ENCODE measurements around the gene SBF2. TPM values are rescaled to one million over a fixed set of nuclear protein-coding genes. Genes with fewer than 3 reads are reported as not detected.

The SBF2 gene
- total RNA-seq, 1 donor from 2014 or later, result 24.0 TPM

GRCh38 chr11:10116588-10116987, 177.4 kb downstream of the SBF2 start:
- TF ChIP-seq CTCF (IDR thresholded peaks at IDR 0.05; ENCODE audit: insufficient read depth, low read length, severe bottlenecking), result no peak
- H3K27me3 ChIP-seq (ENCODE audit: control insufficient read depth, insufficient read depth, low read length), result no peaks in the 10 kb centered on the region
- FAIRE-seq (no peak), DNase-seq (ENCODE audit: low read depth) (no peak)
- no peak overlapping the region for H3K4me3 ChIP-seq (ENCODE audit: low read depth, low read length)
- no peaks in the 10 kb centered on the region for H3K36me3 ChIP-seq (ENCODE audit: control insufficient read depth, insufficient read depth, low read length)

GRCh38 chr11:10114593-10115404, 179.2 kb downstream of the SBF2 start:
- no peak for TF ChIP-seq CTCF (IDR thresholded peaks at IDR 0.05; ENCODE audit: insufficient read depth, low read length, severe bottlenecking)
- H3K36me3 ChIP-seq (ENCODE audit: control insufficient read depth, insufficient read depth, low read length), result no peaks in the 10 kb centered on the region
- H3K27me3 ChIP-seq (ENCODE audit: control insufficient read depth, insufficient read depth, low read length), result no peaks in the 10 kb centered on the region
- H3K4me3 ChIP-seq (ENCODE audit: low read depth, low read length), result no peak overlapping the region
- no peak for DNase-seq (ENCODE audit: low read depth)
- FAIRE-seq, result no peak

GRCh38 chr11:10113852-10114251, 180.2 kb downstream of the SBF2 start:
- no peak for TF ChIP-seq CTCF (IDR thresholded peaks at IDR 0.05; ENCODE audit: insufficient read depth, low read length, severe bottlenecking)
- DNase-seq (ENCODE audit: low read depth) (no peak), FAIRE-seq (no peak)
- H3K4me3 ChIP-seq (ENCODE audit: low read depth, low read length), result no peak overlapping the region
- H3K36me3 ChIP-seq (ENCODE audit: control insufficient read depth, insufficient read depth, low read length), result no peaks in the 10 kb centered on the region
- H3K27me3 ChIP-seq (ENCODE audit: control insufficient read depth, insufficient read depth, low read length), result no peaks in the 10 kb centered on the region

DNA sequence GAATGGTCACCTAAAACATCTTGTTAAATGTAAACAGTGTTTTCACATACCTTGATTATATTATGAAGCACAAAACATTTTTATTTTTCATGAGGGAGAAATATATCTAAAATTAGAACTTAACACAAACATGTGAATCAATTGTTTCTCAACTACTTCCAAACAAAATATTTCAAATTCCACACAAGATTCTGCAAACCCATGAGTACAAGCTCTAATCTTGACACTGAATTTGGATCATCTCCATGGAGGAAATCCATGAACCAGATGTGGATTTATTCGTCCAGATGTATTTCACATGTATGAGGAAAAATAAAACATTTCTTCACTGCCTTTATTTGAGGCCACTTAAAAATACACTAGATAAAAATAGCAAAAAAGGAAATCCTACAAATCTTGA, 184.2 kb downstream of the SBF2 start:
- FAIRE-seq (no peak), DNase-seq (ENCODE audit: low read depth) (no peak)
- H3K4me3 ChIP-seq (ENCODE audit: low read depth, low read length), result no peak overlapping the region
- no peaks in the 10 kb centered on the region for H3K27me3 ChIP-seq (ENCODE audit: control insufficient read depth, insufficient read depth, low read length)
- H3K36me3 ChIP-seq (ENCODE audit: control insufficient read depth, insufficient read depth, low read length), result no peaks in the 10 kb centered on the region
- no peak for TF ChIP-seq CTCF (IDR thresholded peaks at IDR 0.05; ENCODE audit: insufficient read depth, low read length, severe bottlenecking)

DNA sequence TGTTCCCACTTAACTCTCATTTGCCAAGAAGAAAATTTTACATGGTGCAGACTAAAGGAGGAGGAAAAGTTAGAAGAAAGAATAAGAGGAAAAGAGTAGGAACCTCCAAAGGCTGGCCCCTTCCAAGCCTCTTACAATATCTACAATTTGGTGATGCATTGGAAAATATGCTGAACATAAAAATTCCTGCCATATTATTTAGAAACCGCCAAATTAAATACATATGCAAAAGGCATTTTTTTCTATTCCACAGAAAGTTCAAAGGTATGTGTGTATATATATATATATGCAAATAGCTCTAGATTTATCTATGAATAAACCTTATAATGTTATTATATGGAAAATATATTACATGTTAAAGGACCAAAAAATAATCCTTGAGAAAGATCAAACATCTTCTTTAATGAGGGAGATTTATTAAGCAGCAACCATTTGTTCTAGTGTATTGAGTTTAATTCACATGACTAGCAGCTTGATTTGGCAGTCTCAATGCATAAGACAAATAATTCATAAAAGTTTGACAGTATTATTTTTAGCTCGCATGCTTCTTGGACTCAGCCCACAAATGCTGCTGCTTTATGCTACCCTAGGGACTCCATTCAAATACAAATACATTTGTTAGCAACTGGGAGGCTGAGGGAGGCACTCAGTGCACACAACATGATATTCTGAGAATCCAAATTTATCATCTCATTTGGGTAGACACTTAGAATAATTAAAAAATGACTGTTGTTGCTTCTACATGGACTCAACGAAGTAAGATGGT, 184.9 kb downstream of the SBF2 start:
- no peak for TF ChIP-seq CTCF (IDR thresholded peaks at IDR 0.05; ENCODE audit: insufficient read depth, low read length, severe bottlenecking)
- no peak for FAIRE-seq
- no peaks in the 10 kb centered on the region for H3K36me3 ChIP-seq (ENCODE audit: control insufficient read depth, insufficient read depth, low read length)
- H3K27me3 ChIP-seq (ENCODE audit: control insufficient read depth, insufficient read depth, low read length), result no peaks in the 10 kb centered on the region
- no peak overlapping the region for H3K4me3 ChIP-seq (ENCODE audit: low read depth, low read length)
- DNase-seq (ENCODE audit: low read depth), result no peak

All from bronchial epithelial cell (primary cell).